ENCODE data around the gene FCMR.
A peak's percentile ranks its signal among the peaks of the same experiment; 100 is the strongest.

The FCMR gene

DNA sequence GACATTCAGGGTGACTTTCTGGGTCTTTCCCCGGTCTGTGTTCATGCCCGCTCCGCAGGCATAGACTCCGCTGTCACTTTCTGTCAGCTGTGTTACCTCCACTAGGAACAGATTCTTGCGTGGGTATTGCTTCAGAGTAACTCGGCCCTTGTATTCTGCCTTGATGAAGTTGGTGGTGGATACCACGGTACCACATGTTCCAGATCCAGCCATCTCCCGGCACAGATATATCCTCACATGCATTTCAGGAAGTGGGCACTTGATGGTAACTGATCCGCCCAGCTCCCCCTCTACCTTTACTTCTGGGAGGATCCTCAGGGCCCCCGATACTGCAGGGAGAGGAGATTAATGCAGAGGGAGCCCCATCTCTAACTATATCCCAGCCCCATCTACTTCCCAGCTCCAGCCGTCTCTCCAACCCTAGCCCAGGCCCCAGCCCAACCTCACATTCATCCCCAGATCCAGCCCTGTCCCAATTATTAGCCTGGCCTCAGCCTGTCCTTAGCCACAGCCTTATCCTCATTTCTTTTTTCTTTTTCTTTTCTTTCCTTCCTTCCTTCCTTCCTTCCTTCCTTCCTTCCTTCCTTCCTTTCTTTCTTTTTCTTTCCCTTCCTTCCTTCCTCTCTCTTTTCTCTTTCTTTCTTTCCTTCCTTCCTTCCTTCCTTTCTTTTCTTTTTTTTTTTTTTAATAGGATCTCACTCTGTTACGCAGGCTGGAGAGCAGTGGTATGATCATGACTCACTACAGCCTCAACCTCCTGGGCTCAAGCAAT is 7.8 kb downstream of the FCMR start:
- TF ChIP-seq, protein P1, sequence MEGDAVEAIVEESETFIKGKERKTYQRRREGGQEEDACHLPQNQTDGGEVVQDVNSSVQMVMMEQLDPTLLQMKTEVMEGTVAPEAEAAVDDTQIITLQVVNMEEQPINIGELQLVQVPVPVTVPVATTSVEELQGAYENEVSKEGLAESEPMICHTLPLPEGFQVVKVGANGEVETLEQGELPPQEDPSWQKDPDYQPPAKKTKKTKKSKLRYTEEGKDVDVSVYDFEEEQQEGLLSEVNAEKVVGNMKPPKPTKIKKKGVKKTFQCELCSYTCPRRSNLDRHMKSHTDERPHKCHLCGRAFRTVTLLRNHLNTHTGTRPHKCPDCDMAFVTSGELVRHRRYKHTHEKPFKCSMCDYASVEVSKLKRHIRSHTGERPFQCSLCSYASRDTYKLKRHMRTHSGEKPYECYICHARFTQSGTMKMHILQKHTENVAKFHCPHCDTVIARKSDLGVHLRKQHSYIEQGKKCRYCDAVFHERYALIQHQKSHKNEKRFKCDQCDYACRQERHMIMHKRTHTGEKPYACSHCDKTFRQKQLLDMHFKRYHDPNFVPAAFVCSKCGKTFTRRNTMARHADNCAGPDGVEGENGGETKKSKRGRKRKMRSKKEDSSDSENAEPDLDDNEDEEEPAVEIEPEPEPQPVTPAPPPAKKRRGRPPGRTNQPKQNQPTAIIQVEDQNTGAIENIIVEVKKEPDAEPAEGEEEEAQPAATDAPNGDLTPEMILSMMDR (IDR thresholded peaks at IDR 0.05; ENCODE audit: poor library complexity, severe bottlenecking) = no peak
- no peaks in the 10 kb centered on the region for H3K4me1 ChIP-seq (ENCODE audit: insufficient read depth, poor library complexity, severe bottlenecking)
- ATAC-seq (ENCODE audit: low read depth) (no peak), DNase-seq (ENCODE audit: low spot score) (no peak)
- H3K27ac ChIP-seq (ENCODE audit: poor library complexity, severe bottlenecking) = no peak overlapping the region
- no peaks in the 10 kb centered on the region for H3K9me3 ChIP-seq (ENCODE audit: severe bottlenecking)
- no peak overlapping the region for H3K4me3 ChIP-seq (ENCODE audit: severe bottlenecking)
- H3K36me3 ChIP-seq (ENCODE audit: low read depth) = no peaks in the 10 kb centered on the region
- H3K27me3 ChIP-seq (ENCODE audit: insufficient read depth, poor library complexity, severe bottlenecking) = no peaks in the 10 kb centered on the region

DNA sequence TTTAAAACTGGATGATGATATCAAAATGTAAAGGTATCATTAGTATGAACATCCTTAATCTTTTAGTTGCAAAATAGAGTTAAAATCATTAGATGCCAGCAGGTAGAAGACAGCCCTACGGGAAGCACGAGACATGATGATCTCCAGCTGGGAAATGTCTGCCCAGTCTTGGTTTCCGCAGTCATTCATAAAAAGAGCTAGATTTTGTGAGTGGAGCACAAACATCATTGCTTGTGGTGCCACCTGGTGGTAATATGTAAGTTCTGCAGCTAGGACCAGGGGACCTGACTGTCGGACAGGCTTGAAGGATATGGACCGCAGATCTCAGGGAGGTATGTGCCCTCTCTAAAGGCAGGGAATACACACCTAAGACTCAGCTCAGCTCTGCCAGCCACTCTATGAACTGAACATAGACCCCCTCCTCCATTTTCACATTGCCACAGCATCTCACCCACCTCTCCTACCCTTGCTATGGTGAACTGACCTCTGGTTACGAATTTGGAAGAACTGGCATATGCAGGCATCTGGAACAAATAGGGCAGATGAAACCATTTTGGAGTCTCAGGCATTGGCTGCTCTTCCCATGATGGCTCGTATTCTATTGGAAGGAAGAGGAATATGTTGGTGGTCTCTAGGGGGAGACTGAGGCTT is 9.2 kb downstream of the FCMR start:
- DNase-seq (ENCODE audit: low spot score) = no peak
- H3K4me1 ChIP-seq (ENCODE audit: insufficient read depth, poor library complexity, severe bottlenecking) = peaks cover 6% of the 10 kb centered on the region
- TF ChIP-seq, protein P1 (IDR thresholded peaks at IDR 0.05; ENCODE audit: poor library complexity, severe bottlenecking) = peak; percentile 87
- H3K9me3 ChIP-seq (ENCODE audit: severe bottlenecking) = no peaks in the 10 kb centered on the region
- H3K27ac ChIP-seq (ENCODE audit: poor library complexity, severe bottlenecking) = no peak overlapping the region
- H3K27me3 ChIP-seq (ENCODE audit: insufficient read depth, poor library complexity, severe bottlenecking) = no peaks in the 10 kb centered on the region
- ATAC-seq (ENCODE audit: low read depth) = peak; percentile 5; the same call in 1 of the 3 replicates
- no peaks in the 10 kb centered on the region for H3K36me3 ChIP-seq (ENCODE audit: low read depth)
- no peak overlapping the region for H3K4me3 ChIP-seq (ENCODE audit: severe bottlenecking)

DNA sequence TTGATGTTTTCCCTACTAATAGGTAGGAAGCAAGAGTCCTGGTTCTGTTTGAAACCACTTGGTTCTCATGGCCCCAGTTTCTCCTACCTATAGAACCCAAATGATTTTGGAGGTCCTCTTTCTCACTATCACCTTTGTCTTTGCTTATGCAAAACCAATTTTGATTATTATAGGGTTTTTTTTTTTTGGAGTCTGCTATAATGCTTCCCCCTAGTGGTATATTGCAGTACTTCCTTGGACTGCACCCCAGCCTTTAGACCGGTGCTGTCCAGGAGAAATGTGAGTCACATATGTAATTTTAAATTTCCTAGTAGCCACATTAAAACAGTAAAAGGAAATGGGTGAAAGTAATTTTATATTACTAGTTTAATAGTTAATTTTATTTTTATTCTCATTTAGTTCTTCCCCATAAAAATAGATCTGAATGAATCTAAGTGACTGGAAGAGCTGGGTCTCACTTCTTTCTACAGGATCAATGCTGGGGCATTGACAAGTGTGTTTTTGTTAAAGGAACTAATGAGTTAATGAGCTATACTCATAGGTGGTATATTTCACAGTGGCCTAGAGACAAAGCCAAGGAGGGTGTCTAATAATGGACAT is 10.6 kb downstream of the FCMR start:
- Histone ChIP-seq H3K4me1 (ENCODE audit: insufficient read depth, poor library complexity, severe bottlenecking) (peaks cover 6% of the 10 kb centered on the region), H3K36me3 (ENCODE audit: low read depth) (no peaks in the 10 kb centered on the region), H3K9me3 (ENCODE audit: severe bottlenecking) (no peaks in the 10 kb centered on the region), H3K27me3 (ENCODE audit: insufficient read depth, poor library complexity, severe bottlenecking) (no peaks in the 10 kb centered on the region), H3K27ac (ENCODE audit: poor library complexity, severe bottlenecking) (no peak overlapping the region), H3K4me3 (ENCODE audit: severe bottlenecking) (no peak overlapping the region)
- ATAC-seq (ENCODE audit: low read depth) (no peak), DNase-seq (ENCODE audit: low spot score) (no peak)
- TF ChIP-seq, protein P1 (IDR thresholded peaks at IDR 0.05; ENCODE audit: poor library complexity, severe bottlenecking) = peak; percentile 95

DNA sequence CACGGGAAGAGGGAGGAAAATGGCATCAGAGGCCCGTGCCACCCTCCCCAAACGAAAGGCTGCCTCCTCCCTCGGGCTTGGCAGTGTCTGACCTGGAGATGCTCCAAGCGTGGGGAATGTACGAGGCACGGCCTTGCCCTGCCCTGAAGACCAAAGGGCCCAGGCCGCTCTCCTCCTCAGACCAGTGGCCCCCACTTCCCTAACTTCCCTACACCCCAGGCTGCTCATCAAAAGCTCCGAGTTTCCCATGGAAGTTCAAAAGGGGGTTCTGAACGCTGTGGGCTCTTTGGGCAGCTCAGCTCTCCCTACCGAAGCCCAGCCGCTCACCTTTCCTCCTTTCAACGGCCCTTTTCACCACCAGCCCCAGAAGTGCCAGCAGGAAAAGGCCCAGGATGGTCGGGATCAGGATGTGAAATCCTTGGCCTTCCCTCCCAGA is 11.8 kb downstream of the FCMR start:
- DNase-seq (ENCODE audit: low spot score) = no peak
- no peaks in the 10 kb centered on the region for H3K36me3 ChIP-seq (ENCODE audit: low read depth)
- peak overlapping the region; percentile 32 for H3K4me3 ChIP-seq (ENCODE audit: severe bottlenecking)
- peak overlapping the region; percentile 74 for H3K27ac ChIP-seq (ENCODE audit: poor library complexity, severe bottlenecking)
- H3K9me3 ChIP-seq (ENCODE audit: severe bottlenecking) = no peaks in the 10 kb centered on the region
- H3K4me1 ChIP-seq (ENCODE audit: insufficient read depth, poor library complexity, severe bottlenecking) = peaks cover 17% of the 10 kb centered on the region
- no peaks in the 10 kb centered on the region for H3K27me3 ChIP-seq (ENCODE audit: insufficient read depth, poor library complexity, severe bottlenecking)
- ATAC-seq (ENCODE audit: low read depth) = no peak
- TF ChIP-seq, protein P1 (IDR thresholded peaks at IDR 0.05; ENCODE audit: poor library complexity, severe bottlenecking) = no peak

Measured in RWPE2 (cell line).